Measurements from ENCODE around the gene UACA.

Gene UACA

DNA sequence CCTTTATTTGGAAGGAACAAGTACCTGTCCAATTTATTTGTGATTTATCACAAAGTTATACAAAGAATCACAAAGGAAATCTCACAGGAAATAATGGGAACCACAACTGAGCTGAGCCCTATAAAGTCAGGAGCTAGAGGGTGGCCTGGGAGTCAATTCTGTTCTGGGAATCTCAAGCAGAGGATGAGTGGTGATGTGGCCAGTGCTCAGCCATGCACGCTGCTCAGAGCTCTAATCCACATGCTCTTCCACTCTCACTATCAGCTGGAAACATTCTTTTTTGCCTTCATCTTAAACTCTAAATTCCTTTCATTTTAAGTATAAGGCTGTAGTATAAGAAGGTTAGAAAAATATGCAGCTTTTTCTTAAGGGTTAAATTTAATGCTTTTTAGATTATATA lies 36.6 kb downstream of the UACA start:
- H3K4me1 Mint-ChIP-seq (ENCODE audit: low read depth in 2 of 2): no peaks in the 10 kb centered on the region
- no peaks in the 10 kb centered on the region for H3K9me3 Mint-ChIP-seq
- no peak overlapping the region for H3K4me3 Mint-ChIP-seq
- ATAC-seq (replicated peaks): no peak
- no peak overlapping the region for H3K27ac Mint-ChIP-seq
- H3K27me3 Mint-ChIP-seq: peaks cover 23 to 42% of the 10 kb centered on the region in 2 donors
- DNase-seq: no peak
- peaks cover 3% of the 10 kb centered on the region for H3K36me3 Mint-ChIP-seq (ENCODE audit: insufficient read depth)

GRCh38 chr15:70723927-70724326 lies 39.4 kb downstream of the UACA start:
- ATAC-seq (replicated peaks) (no peak), DNase-seq (no peak)
- peaks cover 23 to 42% of the 10 kb centered on the region in 2 donors for H3K27me3 Mint-ChIP-seq
- no peaks in the 10 kb centered on the region for H3K9me3 Mint-ChIP-seq
- no peaks in the 10 kb centered on the region for H3K4me1 Mint-ChIP-seq (ENCODE audit: low read depth in 2 of 2)
- no peak overlapping the region for H3K27ac Mint-ChIP-seq
- H3K4me3 Mint-ChIP-seq: no peak overlapping the region
- peaks cover 3% of the 10 kb centered on the region for H3K36me3 Mint-ChIP-seq (ENCODE audit: insufficient read depth)

DNA sequence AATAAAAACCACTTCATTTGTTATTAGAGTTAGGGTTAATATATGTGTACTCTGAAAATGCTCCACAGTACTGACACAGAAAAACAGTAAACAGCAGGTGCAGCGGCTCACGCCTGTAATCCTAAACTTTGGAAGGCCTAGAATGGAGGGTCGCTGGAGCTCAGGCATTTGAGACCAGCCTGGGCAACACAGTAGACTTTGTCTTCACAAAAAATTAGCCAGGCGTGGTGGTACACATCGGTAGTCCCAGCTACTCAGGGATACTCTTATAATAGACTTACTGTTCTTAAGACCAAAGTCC lies 40.3 kb downstream of the UACA start:
- no peak for DNase-seq
- H3K36me3 Mint-ChIP-seq (ENCODE audit: insufficient read depth): peaks cover 3% of the 10 kb centered on the region

GRCh38 chr15:70722266-70723121 lies 40.9 kb downstream of the UACA start:
- peaks cover 3% of the 10 kb centered on the region for H3K36me3 Mint-ChIP-seq (ENCODE audit: insufficient read depth)
- ATAC-seq (replicated peaks): no peak

More for the DNA sequence above, 40.3 kb downstream of the UACA start:
- Mint-ChIP-seq H3K27me3 (peaks cover 22 to 39% of the 10 kb centered on the region in 2 donors), H3K27ac (no peak overlapping the region), H3K4me1 (ENCODE audit: low read depth in 2 of 2) (no peaks in the 10 kb centered on the region), H3K4me3 (no peak overlapping the region), H3K9me3 (no peaks in the 10 kb centered on the region)
- no peak for ATAC-seq (replicated peaks)

GRCh38 chr15:70720228-70721016 lies 42.9 kb downstream of the UACA start:
- DNase-seq: no peak
- peaks cover 15 to 20% of the 10 kb centered on the region in 2 donors for H3K27me3 Mint-ChIP-seq
- no peaks in the 10 kb centered on the region for H3K9me3 Mint-ChIP-seq
- H3K36me3 Mint-ChIP-seq (ENCODE audit: insufficient read depth): peaks cover 3% of the 10 kb centered on the region
- ATAC-seq (replicated peaks): no peak
- no peak overlapping the region for H3K4me3 Mint-ChIP-seq
- H3K4me1 Mint-ChIP-seq (ENCODE audit: low read depth in 2 of 2): no peaks in the 10 kb centered on the region
- no peak overlapping the region for H3K27ac Mint-ChIP-seq

More at GRCh38 chr15:70722266-70723121, 40.9 kb downstream of the UACA start:
- Mint-ChIP-seq H3K27ac (no peak overlapping the region), H3K27me3 (peaks cover 19 to 34% of the 10 kb centered on the region in 2 donors), H3K4me1 (ENCODE audit: low read depth in 2 of 2) (no peaks in the 10 kb centered on the region), H3K4me3 (no peak overlapping the region), H3K9me3 (no peaks in the 10 kb centered on the region)
- DNase-seq: no peak

- no peak overlapping the region for H3K27ac Mint-ChIP-seq
- H3K36me3 Mint-ChIP-seq (ENCODE audit: insufficient read depth): no peaks in the 10 kb centered on the region
Observed at GRCh38 chr15:70717237-70717793, 46.0 kb downstream of the UACA start.

DNA sequence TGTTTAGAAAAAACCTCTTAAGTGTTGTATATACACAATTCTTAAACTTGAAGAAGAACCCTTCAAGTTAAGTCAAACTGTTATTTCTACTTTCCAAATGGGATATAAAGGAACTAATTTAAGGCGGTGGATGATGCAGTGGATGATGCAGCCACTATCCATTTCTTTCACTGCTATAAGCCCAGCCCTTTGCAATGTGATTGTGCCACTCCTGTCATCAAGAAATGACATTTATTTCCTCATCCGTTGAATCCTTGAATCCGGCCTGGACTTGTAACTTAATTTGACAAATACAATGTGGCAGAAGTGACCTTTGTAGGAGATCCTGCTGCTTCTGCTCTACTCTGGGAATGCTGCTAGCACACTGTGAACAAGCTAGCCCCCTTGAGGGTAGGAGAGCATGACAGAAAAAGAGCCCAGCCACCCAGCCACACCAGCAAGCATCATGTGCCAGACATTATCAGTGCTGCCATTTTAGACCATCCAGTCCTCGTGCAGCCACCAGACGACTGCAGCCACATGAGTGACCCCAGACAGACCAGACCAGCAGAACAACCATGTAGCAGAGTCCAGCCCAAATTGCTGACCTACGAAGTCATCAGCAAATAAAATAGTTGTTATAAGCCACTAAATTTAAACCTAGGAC lies 47.4 kb downstream of the UACA start:
- no peaks in the 10 kb centered on the region for H3K36me3 Mint-ChIP-seq (ENCODE audit: insufficient read depth)
- H3K27me3 Mint-ChIP-seq: peaks cover 7 to 24% of the 10 kb centered on the region in 2 donors
- no peaks in the 10 kb centered on the region for H3K4me1 Mint-ChIP-seq (ENCODE audit: low read depth in 2 of 2)
- H3K9me3 Mint-ChIP-seq: no peaks in the 10 kb centered on the region
- no peak for ATAC-seq (replicated peaks)
- H3K4me3 Mint-ChIP-seq: no peak overlapping the region
- no peak for DNase-seq
- no peak overlapping the region for H3K27ac Mint-ChIP-seq

More at GRCh38 chr15:70717237-70717793, 46.0 kb downstream of the UACA start:
- Mint-ChIP-seq H3K4me3 (no peak overlapping the region), H3K4me1 (ENCODE audit: low read depth in 2 of 2) (no peaks in the 10 kb centered on the region), H3K9me3 (no peaks in the 10 kb centered on the region), H3K27me3 (peaks cover 2 to 17% of the 10 kb centered on the region in 2 donors)
- ATAC-seq (replicated peaks) (no peak), DNase-seq (no peak)

- H3K27me3 Mint-ChIP-seq: peaks cover 7 to 33% of the 10 kb centered on the region in 2 donors
- H3K27ac Mint-ChIP-seq: no peak overlapping the region
- H3K9me3 Mint-ChIP-seq: no peaks in the 10 kb centered on the region
- DNase-seq: no peak
- no peak overlapping the region for H3K4me3 Mint-ChIP-seq
- no peaks in the 10 kb centered on the region for H3K36me3 Mint-ChIP-seq (ENCODE audit: insufficient read depth)
- ATAC-seq (replicated peaks): no peak
- no peaks in the 10 kb centered on the region for H3K4me1 Mint-ChIP-seq (ENCODE audit: low read depth in 2 of 2)
Observed at GRCh38 chr15:70714565-70714964, 48.8 kb downstream of the UACA start.

- no peak overlapping the region for H3K4me3 Mint-ChIP-seq
- ATAC-seq (replicated peaks) (no peak), DNase-seq (no peak)
- no peaks in the 10 kb centered on the region for H3K4me1 Mint-ChIP-seq (ENCODE audit: low read depth in 2 of 2)
- no peaks in the 10 kb centered on the region for H3K36me3 Mint-ChIP-seq (ENCODE audit: insufficient read depth)
- H3K27me3 Mint-ChIP-seq: peaks cover 7 to 33% of the 10 kb centered on the region in 2 donors
- H3K9me3 Mint-ChIP-seq: no peaks in the 10 kb centered on the region
- H3K27ac Mint-ChIP-seq: no peak overlapping the region
Observed at GRCh38 chr15:70714015-70714414, 49.3 kb downstream of the UACA start.

DNA sequence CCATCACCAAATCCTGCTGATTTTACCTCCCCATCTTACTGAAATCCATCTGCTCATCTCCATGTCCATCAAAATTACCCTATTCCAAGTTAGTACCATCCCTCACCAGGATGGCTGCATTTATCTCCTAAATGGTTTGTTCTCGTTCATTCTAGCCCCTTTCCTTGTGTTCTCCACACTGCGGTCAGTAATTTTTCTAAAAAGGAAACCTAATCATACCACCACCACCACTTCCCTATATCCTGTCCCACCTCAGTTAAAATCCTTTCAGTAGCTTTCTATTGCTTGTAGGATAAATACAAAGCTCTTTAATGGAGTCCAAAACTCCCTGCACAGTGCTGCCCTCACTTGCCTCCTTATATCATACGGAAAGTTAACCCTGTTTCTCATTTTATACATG lies 51.1 kb downstream of the UACA start:
- no peak for DNase-seq
- peaks cover 10 to 41% of the 10 kb centered on the region in 2 donors for H3K27me3 Mint-ChIP-seq
- H3K27ac Mint-ChIP-seq: no peak overlapping the region
- no peak for ATAC-seq (replicated peaks)
- no peaks in the 10 kb centered on the region for H3K36me3 Mint-ChIP-seq (ENCODE audit: insufficient read depth)
- H3K9me3 Mint-ChIP-seq: no peaks in the 10 kb centered on the region
- no peak overlapping the region for H3K4me3 Mint-ChIP-seq
- H3K4me1 Mint-ChIP-seq (ENCODE audit: low read depth in 2 of 2): no peaks in the 10 kb centered on the region

GRCh38 chr15:70710714-70711113 lies 52.6 kb downstream of the UACA start:
- H3K27ac Mint-ChIP-seq: no peak overlapping the region
- peaks cover 24 to 56% of the 10 kb centered on the region in 2 donors for H3K27me3 Mint-ChIP-seq
- DNase-seq (no peak), ATAC-seq (replicated peaks) (no peak)
- H3K9me3 Mint-ChIP-seq: no peaks in the 10 kb centered on the region
- no peak overlapping the region for H3K4me3 Mint-ChIP-seq
- no peaks in the 10 kb centered on the region for H3K4me1 Mint-ChIP-seq (ENCODE audit: low read depth in 2 of 2)
- H3K36me3 Mint-ChIP-seq (ENCODE audit: insufficient read depth): no peaks in the 10 kb centered on the region

GRCh38 chr15:70708839-70709238 lies 54.5 kb downstream of the UACA start:
- DNase-seq (no peak), ATAC-seq (replicated peaks) (no peak)
- Mint-ChIP-seq H3K27me3 (peaks cover 34 to 64% of the 10 kb centered on the region in 2 donors), H3K4me1 (ENCODE audit: low read depth in 2 of 2) (no peaks in the 10 kb centered on the region), H3K4me3 (no peak overlapping the region), H3K9me3 (no peaks in the 10 kb centered on the region), H3K36me3 (ENCODE audit: insufficient read depth) (no peaks in the 10 kb centered on the region), H3K27ac (no peak overlapping the region)

GRCh38 chr15:70707686-70708300 lies 55.6 kb downstream of the UACA start:
- Mint-ChIP-seq H3K4me1 (ENCODE audit: low read depth in 2 of 2) (no peaks in the 10 kb centered on the region), H3K27ac (no peak overlapping the region), H3K4me3 (no peak overlapping the region), H3K27me3 (peaks cover 42 to 64% of the 10 kb centered on the region in 2 donors), H3K9me3 (no peaks in the 10 kb centered on the region), H3K36me3 (ENCODE audit: insufficient read depth) (no peaks in the 10 kb centered on the region)
- ATAC-seq (replicated peaks): no peak
- no peak for DNase-seq

All from effector memory CD8-positive, alpha-beta T cell (primary cell).